OCI-LY7 (cell line): ENCODE data around the gene TRIM9. TPM values are rescaled to one million over a fixed set of nuclear protein-coding genes. Genes with fewer than 3 reads are reported as not detected.

Experiments used
- BruUV-seq: library from RNA; stranded (reverse); fragments of 400-500 nt; replicated peaks from 2 replicates; lab custom pipeline; 2021; lab: Mats Ljungman, UMichigan
- CTCF ChIA-PET: fragments of 300-600 bp; sonication (Branson Sonifier 250); formaldehyde crosslinking; loops from one replicate; lab custom pipeline; 2022; ENCODE audit warnings: antibody characterized with exemption; ENCODE audit not compliant: unreplicated experiment; lab: Charles Lee
- POLR2A ChIA-PET: fragments of 300-600 bp; sonication (Branson Sonifier 250); formaldehyde crosslinking; loops from one replicate; lab custom pipeline; 2022; ENCODE audit warnings: antibody characterized with exemption; lab: Charles Lee
- DNase-seq: peaks from one replicate; pipeline ENCODE4 v3.0.0-alpha.2; 2015; ENCODE audit warnings: low spot score
- H2AFZ ChIP-seq: fragments of 200-600 bp; sonication (generic), shearing (Covaris generic); 2 replicates; pipeline ENCODE4 v1.6.1; 2014; ENCODE audit warnings: mild to moderate bottlenecking, antibody characterized with exemption, low read length, moderate library complexity
- H3K27ac ChIP-seq: fragments of 200-600 bp; sonication (generic); 2 replicates; pipeline ENCODE4 v1.5.1; 2014; ENCODE audit warnings: mixed run types, low read depth, mild to moderate bottlenecking, moderate library complexity, low read length, inconsistent platforms; ENCODE audit not compliant: poor library complexity, severe bottlenecking
- H3K36me3 ChIP-seq: fragments of 200-600 bp; sonication (generic); 2 replicates; pipeline ENCODE4 v1.6.1; 2014; ENCODE audit warnings: mild to moderate bottlenecking, antibody characterized with exemption, low read length, moderate library complexity, mixed read lengths; ENCODE audit not compliant: insufficient read depth
- H3K4me1 ChIP-seq: fragments of 200-600 bp; sonication (generic); 2 replicates; pipeline ENCODE4 v1.5.1; 2014; ENCODE audit warnings: mild to moderate bottlenecking, low read length; ENCODE audit not compliant: insufficient read depth, poor library complexity, severe bottlenecking
- H3K4me2 ChIP-seq: fragments of 200-600 bp; sonication (generic); 2 replicates; pipeline ENCODE4 v1.6.1; 2014; ENCODE audit warnings: mild to moderate bottlenecking, low read length
- H3K4me3 ChIP-seq: fragments of 200-600 bp; sonication (generic); 2 replicates; pipeline ENCODE4 v1.5.1; 2014; ENCODE audit warnings: mild to moderate bottlenecking, low read depth, low read length; ENCODE audit not compliant: poor library complexity, severe bottlenecking
- H3K79me2 ChIP-seq: fragments of 200-600 bp; sonication (generic); 2 replicates; pipeline ENCODE4 v1.6.1; 2016; ENCODE audit warnings: low read depth, mild to moderate bottlenecking, low read length, moderate library complexity, mixed read lengths; ENCODE audit not compliant: insufficient read depth
- H3K9me2 ChIP-seq: fragments of 200-600 bp; sonication (generic); 2 replicates; pipeline ENCODE4 v1.6.1; 2016; ENCODE audit warnings: mild to moderate bottlenecking, low read length, mixed read lengths; ENCODE audit not compliant: insufficient read depth
- H3K9me3 ChIP-seq: fragments of 200-600 bp; sonication (generic); 2 replicates; pipeline ENCODE4 v1.6.1; 2014; ENCODE audit warnings: mild to moderate bottlenecking, mixed run types, low read length, mixed read lengths
- H4K20me1 ChIP-seq: fragments of 200-600 bp; sonication (generic); 2 replicates; pipeline ENCODE4 v1.6.1; 2014; ENCODE audit warnings: mild to moderate bottlenecking, antibody characterized with exemption, low read length, moderate library complexity, mixed read lengths; ENCODE audit not compliant: insufficient read depth
- CTCF ChIP-seq: fragments of 200-600 bp; sonication (generic); conservative IDR thresholded peaks from 2 replicates; pipeline ENCODE4 v1.5.1; 2014; ENCODE audit warnings: mild to moderate bottlenecking, antibody characterized with exemption, low read length, moderate library complexity, mixed read lengths
- EZH2phosphoT487 ChIP-seq: fragments of 200-600 bp; sonication (generic); IDR thresholded peaks from 2 replicates; pipeline ENCODE4 v1.6.1; 2018; ENCODE audit warnings: low read depth, borderline replicate concordance, mild to moderate bottlenecking, mixed run types, antibody characterized with exemption, low read length, moderate library complexity, mixed read lengths
- intact Hi-C: fragments of 100-400 bp; cut with micrococcal nuclease; formaldehyde crosslinking; loops from one replicate; pipeline ENCODE4 v1.10.0; 2022; ENCODE audit not compliant: unreplicated experiment
- total RNA-seq, 2 experiments: library from RNA; depleted of rRNA in 1 of 2; stranded (reverse); fragments of >200 nt in 1 of 2; shearing (Covaris generic) in 1 of 2; gene quantifications; 2 replicates each; pipeline ENCODE4 v1.2.3, GENCODE V29; 2014 to 2022

TRIM9 gene
- total RNA-seq, 2 experiments from 2014 or later, result 1.4 to 7.9 TPM

DNA sequence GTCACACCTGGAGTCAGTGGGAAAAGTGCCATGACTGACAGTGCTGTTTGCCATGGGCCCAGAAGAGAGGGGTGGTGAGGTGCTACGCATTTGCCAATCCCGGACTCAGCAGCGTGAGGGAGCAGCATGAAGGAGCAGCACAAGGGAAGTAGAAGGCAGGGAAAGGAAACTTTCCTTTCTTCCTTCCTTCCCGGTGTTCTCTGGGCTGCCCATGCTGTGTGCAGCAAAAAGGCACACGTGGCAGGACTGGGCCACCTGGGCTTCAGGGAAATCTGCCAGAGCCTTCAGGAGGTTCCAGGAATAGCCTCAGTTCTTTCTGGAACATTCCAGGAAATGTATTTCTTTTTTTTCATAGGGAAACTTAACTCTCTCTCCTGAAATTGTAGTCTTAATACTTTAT lies 23.0 kb downstream of the TRIM9 start:
- intact Hi-C loops, result no loop called here
- H3K36me3 ChIP-seq, result no peaks in the 10 kb centered on the region
- no TSS peak for BruUV-seq
- H3K4me3 ChIP-seq, result no peak overlapping the region
- no peak overlapping the region for H3K27ac ChIP-seq
- H3K4me1 ChIP-seq, result no peaks in the 10 kb centered on the region
- TF ChIP-seq EZH2phosphoT487, result no peak
- TF ChIP-seq CTCF, result no peak
- ChIA-PET CTCF (no interaction called here), POLR2A (interaction anchor here (0.7 to 3.1 kb wide), 9 partner anchors 8 to 1870 kb away, joined by 3 to 11 read pairs (median 4); no protein-coding TSS in a partner anchor)
- H3K4me2 ChIP-seq, result no peak overlapping the region
- H4K20me1 ChIP-seq, result no peaks in the 10 kb centered on the region
- H2AFZ ChIP-seq, result no peak overlapping the region
- H3K9me3 ChIP-seq, result no peaks in the 10 kb centered on the region
- DNase-seq, result no peak
- H3K79me2 ChIP-seq, result no peaks in the 10 kb centered on the region
- no peaks in the 10 kb centered on the region for H3K9me2 ChIP-seq

- Histone ChIP-seq H3K36me3 (no peaks in the 10 kb centered on the region), H2AFZ (no peak overlapping the region), H3K79me2 (no peaks in the 10 kb centered on the region), H3K4me1 (no peaks in the 10 kb centered on the region), H3K9me3 (no peaks in the 10 kb centered on the region), H3K4me3 (no peak overlapping the region), H4K20me1 (no peaks in the 10 kb centered on the region), H3K9me2 (no peaks in the 10 kb centered on the region), H3K4me2 (no peak overlapping the region), H3K27ac (no peak overlapping the region)
- ChIA-PET POLR2A (interaction anchor here (0.7 to 1.1 kb wide), 3 partner anchors 12 to 159 kb away, joined by 4 to 5 read pairs (median 4); no protein-coding TSS in a partner anchor), CTCF (no interaction called here)
- intact Hi-C loops, result no loop called here
- TF ChIP-seq EZH2phosphoT487, result no peak
- TF ChIP-seq CTCF, result no peak
- no TSS peak for BruUV-seq
- DNase-seq, result no peak
These were observed 24.2 kb downstream of the TRIM9 start for GRCh38 chr14:51070726-51071125.

- BruUV-seq, result no TSS peak
- H3K36me3 ChIP-seq, result no peaks in the 10 kb centered on the region
- H4K20me1 ChIP-seq, result no peaks in the 10 kb centered on the region
- H3K4me1 ChIP-seq, result no peaks in the 10 kb centered on the region
- no peak for TF ChIP-seq EZH2phosphoT487
- no peak for TF ChIP-seq CTCF
- H3K79me2 ChIP-seq, result no peaks in the 10 kb centered on the region
- no peak overlapping the region for H2AFZ ChIP-seq
- no peak overlapping the region for H3K27ac ChIP-seq
- intact Hi-C loops, result no loop called here
- CTCF ChIA-PET, result no interaction called here
- H3K4me2 ChIP-seq, result no peak overlapping the region
- DNase-seq, result no peak
- H3K4me3 ChIP-seq, result no peak overlapping the region
- no peaks in the 10 kb centered on the region for H3K9me2 ChIP-seq
- no peaks in the 10 kb centered on the region for H3K9me3 ChIP-seq
- POLR2A ChIA-PET, result no interaction called here
These were observed 25.9 kb downstream of the TRIM9 start for GRCh38 chr14:51069055-51069454.
